NT2/D1 (cell line): ENCODE measurements around the gene RPTOR.

Experiments used
- SUZ12 ChIP-seq: IDR thresholded peaks from 2 replicates; pipeline ENCODE4 v1.6.1; 2011; ENCODE audit not compliant: insufficient read length, insufficient read depth; ENCODE audit errors: extremely low read depth
- YY1 ChIP-seq: IDR thresholded peaks from 2 replicates; pipeline ENCODE4 v1.6.1; 2011; ENCODE audit not compliant: insufficient read length, insufficient read depth

GRCh38 chr17:80959330-80960036 is 414.8 kb downstream of the RPTOR start:
- TF ChIP-seq YY1 (no peak), SUZ12 (no peak)
